NOMO-1 treated with DMSO at 0.1 percent for 48 hours (cell line): ENCODE measurements around the gene STK36.

Experiments
- DNase-seq: peaks from one replicate; lab custom pipeline; 2025; ENCODE audit not compliant: unreplicated experiment; lab: John Stamatoyannopoulos, UW

The STK36 gene

DNA sequence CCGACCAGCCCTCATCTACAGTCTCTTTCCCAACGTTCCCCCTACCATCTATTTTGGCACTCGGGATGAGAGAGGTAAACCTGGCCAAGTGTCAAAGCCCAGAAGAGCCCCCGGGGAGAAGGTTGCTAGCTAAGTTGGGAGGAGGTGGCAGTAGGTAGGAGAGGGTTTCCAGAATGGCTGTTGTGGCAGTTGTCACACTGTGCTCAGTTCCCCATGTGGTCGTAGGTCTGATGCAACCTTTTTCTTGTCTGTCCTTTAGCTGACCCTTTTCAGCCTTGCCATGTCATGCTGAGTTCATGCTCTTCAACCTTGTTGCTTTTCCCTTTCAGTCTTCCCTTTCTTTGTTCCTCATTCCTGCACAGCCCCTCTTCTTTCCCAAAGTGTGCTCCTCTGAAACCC lies 73.3 kb downstream of the STK36 start:
- DNase-seq = peak; percentile 93

- DNase-seq = no peak
These were observed 73.9 kb downstream of the STK36 start for GRCh38 chr2:218745559-218746469.

GRCh38 chr2:218746470-218746795 lies 74.5 kb downstream of the STK36 start:
- no peak for DNase-seq

GRCh38 chr2:218746960-218747359 lies 75.1 kb downstream of the STK36 start:
- DNase-seq = no peak

DNA sequence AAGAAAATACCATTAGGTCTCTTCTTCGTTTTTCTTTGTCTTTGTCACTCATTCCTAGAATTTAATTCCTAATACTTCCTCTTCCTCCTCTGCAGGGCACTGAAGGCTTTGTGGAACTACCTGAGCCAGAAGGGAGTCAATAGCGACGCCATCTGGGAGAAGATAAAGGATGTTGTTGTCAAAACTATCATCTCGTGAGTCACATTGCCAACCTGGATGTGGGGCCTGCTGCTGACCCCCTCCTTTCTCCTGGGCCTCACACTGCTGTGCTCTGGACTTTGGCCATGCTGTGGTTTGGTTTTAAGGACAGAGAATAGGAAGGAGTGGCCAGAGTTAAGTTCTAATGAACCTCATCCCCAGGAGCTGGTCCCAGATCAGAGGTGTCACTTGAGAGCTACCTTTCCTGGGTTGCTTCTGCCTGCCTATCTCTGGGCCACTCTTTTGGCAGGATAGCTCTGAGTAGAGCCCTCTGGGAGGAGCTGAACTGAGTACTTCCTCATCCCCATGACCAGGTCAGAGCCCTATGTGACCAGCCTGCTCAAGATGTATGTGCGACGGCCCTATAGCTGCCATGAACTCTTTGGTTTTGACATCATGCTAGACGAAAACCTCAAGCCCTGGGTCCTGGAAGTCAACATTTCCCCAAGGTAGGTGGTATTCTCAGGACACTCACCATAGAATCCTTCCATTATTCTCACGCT lies 77.0 kb downstream of the STK36 start:
- no peak for DNase-seq
